Measurements from ENCODE around the gene GMEB2. TPM values are rescaled to one million over a fixed set of nuclear protein-coding genes. Genes with fewer than 3 reads are reported as not detected.
A peak's percentile ranks its signal among the peaks of the same experiment; 100 is the strongest.

Gene GMEB2
- total RNA-seq, 1 experiment from 2014 or later: 19.6 TPM

DNA sequence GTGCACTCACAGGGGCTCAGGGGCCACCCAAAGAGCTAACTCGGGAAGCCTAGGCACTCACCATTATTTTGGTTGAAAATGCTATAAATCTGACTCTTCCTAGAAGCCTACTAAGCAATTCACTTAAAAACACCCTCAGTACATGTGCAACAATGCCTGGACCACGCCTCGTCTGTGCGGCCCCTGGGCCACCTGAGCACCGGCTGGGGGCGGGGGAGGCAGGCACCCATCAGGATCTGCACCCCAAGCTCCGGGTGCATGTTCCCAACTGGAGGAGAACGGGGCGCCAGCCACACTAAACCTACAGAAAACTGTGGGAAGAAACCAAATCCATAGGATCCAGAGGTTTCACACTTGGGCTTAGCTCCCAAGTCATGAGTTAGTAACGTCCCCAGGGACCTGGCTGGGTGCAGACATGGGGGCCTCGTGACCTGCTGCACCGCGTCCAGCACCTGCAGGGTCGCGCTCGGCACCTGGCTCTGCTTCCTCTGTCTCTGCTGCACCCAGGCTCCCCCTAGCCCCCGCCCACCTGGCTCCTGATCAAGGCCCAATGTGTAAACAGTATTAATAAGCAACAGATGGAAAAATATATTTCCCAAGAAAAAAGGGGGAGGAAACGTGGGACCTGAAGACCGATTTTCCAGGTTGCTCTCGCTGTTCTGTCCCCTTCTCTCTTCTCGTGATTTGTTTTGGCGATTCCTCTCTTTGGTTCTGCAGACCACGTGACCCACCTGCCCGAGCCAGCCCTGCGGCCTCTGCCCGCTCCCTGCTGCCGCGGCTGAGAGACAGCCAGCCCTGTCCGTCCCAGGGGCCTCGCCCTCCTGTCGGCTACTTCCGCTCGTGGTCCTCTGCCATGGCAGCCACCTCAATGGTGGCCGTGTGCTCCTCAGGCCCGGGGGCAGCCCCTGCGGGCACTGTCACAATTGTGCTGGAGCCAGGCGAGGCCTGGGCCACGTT, 37.4 kb downstream of the GMEB2 start:
- CTCF ChIA-PET: no interaction called here
- no peak for DNase-seq (ENCODE audit: unreplicated experiment)
- BruUV-seq (replicated peaks): no TSS peak
- intact Hi-C loops (cut with micrococcal nuclease): no loop called here
- TF ChIP-seq, protein P1, sequence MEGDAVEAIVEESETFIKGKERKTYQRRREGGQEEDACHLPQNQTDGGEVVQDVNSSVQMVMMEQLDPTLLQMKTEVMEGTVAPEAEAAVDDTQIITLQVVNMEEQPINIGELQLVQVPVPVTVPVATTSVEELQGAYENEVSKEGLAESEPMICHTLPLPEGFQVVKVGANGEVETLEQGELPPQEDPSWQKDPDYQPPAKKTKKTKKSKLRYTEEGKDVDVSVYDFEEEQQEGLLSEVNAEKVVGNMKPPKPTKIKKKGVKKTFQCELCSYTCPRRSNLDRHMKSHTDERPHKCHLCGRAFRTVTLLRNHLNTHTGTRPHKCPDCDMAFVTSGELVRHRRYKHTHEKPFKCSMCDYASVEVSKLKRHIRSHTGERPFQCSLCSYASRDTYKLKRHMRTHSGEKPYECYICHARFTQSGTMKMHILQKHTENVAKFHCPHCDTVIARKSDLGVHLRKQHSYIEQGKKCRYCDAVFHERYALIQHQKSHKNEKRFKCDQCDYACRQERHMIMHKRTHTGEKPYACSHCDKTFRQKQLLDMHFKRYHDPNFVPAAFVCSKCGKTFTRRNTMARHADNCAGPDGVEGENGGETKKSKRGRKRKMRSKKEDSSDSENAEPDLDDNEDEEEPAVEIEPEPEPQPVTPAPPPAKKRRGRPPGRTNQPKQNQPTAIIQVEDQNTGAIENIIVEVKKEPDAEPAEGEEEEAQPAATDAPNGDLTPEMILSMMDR (IDR thresholded peaks at IDR 0.05; ENCODE audit: unreplicated experiment): no peak
- no peaks in the 10 kb centered on the region for H3K9me3 Mint-ChIP-seq (ENCODE audit: unreplicated experiment)
- no peaks in the 10 kb centered on the region for H3K4me1 Mint-ChIP-seq (ENCODE audit: insufficient read depth, unreplicated experiment)
- H3K27me3 Mint-ChIP-seq (ENCODE audit: insufficient read depth, unreplicated experiment): no peaks in the 10 kb centered on the region
- POLR2A ChIA-PET: no interaction called here
- H3K27ac Mint-ChIP-seq (ENCODE audit: low read depth, unreplicated experiment): no peak overlapping the region
- no peak overlapping the region for H3K4me3 Mint-ChIP-seq (ENCODE audit: unreplicated experiment)
- peaks cover 31% of the 10 kb centered on the region for H3K36me3 Mint-ChIP-seq (ENCODE audit: insufficient read depth, unreplicated experiment)

DNA sequence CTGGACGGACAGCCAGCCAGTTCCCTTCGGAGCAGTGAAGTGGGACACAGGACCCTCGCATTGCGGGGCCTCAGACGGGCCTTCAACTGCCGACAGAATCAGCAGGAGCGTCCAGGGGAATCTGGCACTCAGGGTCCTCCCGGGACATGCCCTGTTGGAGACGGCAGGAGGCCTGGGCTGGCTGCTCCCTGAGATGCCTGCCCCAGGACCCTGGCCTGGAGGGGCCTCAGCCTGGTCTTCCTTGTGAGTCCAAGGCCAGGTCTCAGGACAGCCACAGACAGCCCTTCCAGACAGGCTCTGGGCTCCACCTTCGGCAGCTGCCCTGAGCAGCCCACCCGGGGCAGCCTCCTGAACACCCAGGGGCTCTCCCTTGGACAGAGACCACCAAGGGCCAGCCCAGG, 38.3 kb downstream of the GMEB2 start:
- Mint-ChIP-seq H3K9me3 (ENCODE audit: unreplicated experiment) (no peaks in the 10 kb centered on the region), H3K4me1 (ENCODE audit: insufficient read depth, unreplicated experiment) (no peaks in the 10 kb centered on the region), H3K36me3 (ENCODE audit: insufficient read depth, unreplicated experiment) (peaks cover 31% of the 10 kb centered on the region), H3K27me3 (ENCODE audit: insufficient read depth, unreplicated experiment) (no peaks in the 10 kb centered on the region), H3K27ac (ENCODE audit: low read depth, unreplicated experiment) (no peak overlapping the region), H3K4me3 (ENCODE audit: unreplicated experiment) (no peak overlapping the region)
- no TSS peak for BruUV-seq (replicated peaks)
- TF ChIP-seq, protein P1 (IDR thresholded peaks at IDR 0.05; ENCODE audit: unreplicated experiment): no peak
- ChIA-PET POLR2A (interaction anchor here (1.2 kb wide), 1 partner anchor 11 kb away, joined by 3 read pairs; no protein-coding TSS in a partner anchor), CTCF (interaction anchor here (0.6 kb wide), 1 partner anchor 44 kb away, joined by 3 read pairs; no protein-coding TSS in a partner anchor)
- no peak for DNase-seq (ENCODE audit: unreplicated experiment)
- intact Hi-C loops (cut with micrococcal nuclease): no loop called here

DNA sequence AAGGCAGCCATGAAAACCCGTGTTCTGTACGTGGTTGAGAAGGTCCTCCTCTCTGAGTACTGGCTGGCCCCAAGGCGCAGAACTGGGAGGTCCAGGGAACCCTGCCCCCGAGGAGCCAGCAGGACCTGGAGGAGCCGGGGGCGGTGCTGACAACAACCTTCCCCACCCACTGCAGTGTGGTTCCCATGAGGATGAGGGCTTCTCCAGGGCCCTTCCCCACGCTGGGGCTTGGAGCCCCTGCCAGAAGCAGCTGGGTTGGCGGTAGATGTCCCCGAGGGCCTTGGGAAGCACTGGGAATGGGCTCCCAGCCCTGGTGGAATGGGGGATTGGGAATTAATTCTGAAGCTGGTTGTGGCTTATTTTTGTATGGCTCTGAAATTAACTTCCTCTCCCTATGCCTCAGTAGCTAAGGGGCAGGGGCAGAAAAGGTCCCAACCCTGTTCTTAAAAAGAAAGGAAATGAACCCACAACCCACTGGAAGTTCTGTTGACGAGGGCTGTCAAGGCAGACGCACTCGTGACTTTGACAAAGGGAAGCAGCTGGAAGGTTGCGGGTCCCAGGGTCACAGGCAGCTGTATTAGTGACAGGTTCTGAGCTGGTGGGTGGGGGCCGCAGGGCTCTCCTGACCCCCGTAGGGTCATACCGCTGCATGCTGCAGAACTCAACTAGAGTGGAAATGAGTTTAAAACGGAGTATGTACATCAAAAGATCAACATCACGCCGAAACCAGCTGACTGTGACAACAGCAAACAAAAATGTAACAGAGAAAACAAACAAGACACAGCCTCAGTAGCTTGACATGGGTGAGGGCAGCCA, 38.9 kb downstream of the GMEB2 start:
- no peaks in the 10 kb centered on the region for H3K9me3 Mint-ChIP-seq (ENCODE audit: unreplicated experiment)
- no peak for DNase-seq (ENCODE audit: unreplicated experiment)
- no peaks in the 10 kb centered on the region for H3K4me1 Mint-ChIP-seq (ENCODE audit: insufficient read depth, unreplicated experiment)
- TF ChIP-seq, protein P1 (IDR thresholded peaks at IDR 0.05; ENCODE audit: unreplicated experiment): no peak
- BruUV-seq (replicated peaks): TSS peak; percentile 22
- H3K4me3 Mint-ChIP-seq (ENCODE audit: unreplicated experiment): no peak overlapping the region
- ChIA-PET POLR2A (interaction anchor here (1.2 kb wide), 1 partner anchor 11 kb away, joined by 3 read pairs; no protein-coding TSS in a partner anchor), CTCF (interaction anchor here (0.6 kb wide), 2 partner anchors 45 to 392 kb away, joined by 3 read pairs; no protein-coding TSS in a partner anchor)
- intact Hi-C loops (cut with micrococcal nuclease): no loop called here
- no peak overlapping the region for H3K27ac Mint-ChIP-seq (ENCODE audit: low read depth, unreplicated experiment)
- H3K36me3 Mint-ChIP-seq (ENCODE audit: insufficient read depth, unreplicated experiment): peaks cover 26% of the 10 kb centered on the region
- no peaks in the 10 kb centered on the region for H3K27me3 Mint-ChIP-seq (ENCODE audit: insufficient read depth, unreplicated experiment)

DNA sequence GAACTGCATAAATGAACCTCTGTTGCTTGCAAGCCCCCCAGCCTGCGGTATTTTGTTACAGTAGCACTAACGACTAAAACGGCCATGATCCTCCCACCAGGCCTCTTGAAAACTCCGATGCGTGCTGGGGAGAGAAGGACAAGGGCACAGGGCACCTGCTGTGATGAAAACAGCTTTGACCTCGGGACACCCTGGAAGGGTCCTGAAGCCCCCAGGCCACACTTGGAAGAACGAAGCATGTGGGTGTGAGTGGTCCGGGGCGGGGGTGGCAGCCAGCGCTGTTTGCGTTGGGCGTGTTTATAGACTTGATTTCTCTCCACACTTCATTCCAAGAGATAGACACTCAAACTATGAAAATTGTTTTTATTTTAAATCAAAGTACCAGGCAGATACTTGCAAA, 39.6 kb downstream of the GMEB2 start:
- TF ChIP-seq, protein P1 (IDR thresholded peaks at IDR 0.05; ENCODE audit: unreplicated experiment): no peak
- Mint-ChIP-seq H3K27ac (ENCODE audit: low read depth, unreplicated experiment) (no peak overlapping the region), H3K36me3 (ENCODE audit: insufficient read depth, unreplicated experiment) (peaks cover 18% of the 10 kb centered on the region), H3K9me3 (ENCODE audit: unreplicated experiment) (no peaks in the 10 kb centered on the region), H3K4me1 (ENCODE audit: insufficient read depth, unreplicated experiment) (no peaks in the 10 kb centered on the region), H3K4me3 (ENCODE audit: unreplicated experiment) (no peak overlapping the region), H3K27me3 (ENCODE audit: insufficient read depth, unreplicated experiment) (no peaks in the 10 kb centered on the region)
- intact Hi-C loops (cut with micrococcal nuclease): no loop called here
- BruUV-seq (replicated peaks): no TSS peak
- POLR2A ChIA-PET: interaction anchor here (1.2 kb wide), 1 partner anchor 12 kb away, joined by 3 read pairs; no protein-coding TSS in a partner anchor
- CTCF ChIA-PET: no interaction called here
- no peak for DNase-seq (ENCODE audit: unreplicated experiment)
